Liver (tissue), 3 donors: ENCODE results near the gene KIRREL3.

Experiments used
- EGR1 ChIP-seq, 2 donors: IDR thresholded peaks; 2 replicates each; pipeline ENCODE4 v1.6.1; 2016 to 2018; ENCODE audit warnings: antibody characterized with exemption in 2 of 2, low read depth in 2 of 2
- FOXA2 ChIP-seq: IDR thresholded peaks from 2 replicates; pipeline ENCODE4 v1.6.1; 2016; ENCODE audit warnings: antibody characterized with exemption
- GABPA ChIP-seq, 2 donors: IDR thresholded peaks in 1 of 2; conservative IDR thresholded peaks in 1 of 2; 2 replicates each; pipeline ENCODE4 v1.6.1; 2016; ENCODE audit warnings: antibody characterized with exemption in 2 of 2, mild to moderate bottlenecking in 1 of 2, moderate library complexity in 1 of 2
- SP1 ChIP-seq: IDR thresholded peaks from 2 replicates; pipeline ENCODE4 v1.6.1; 2018; ENCODE audit warnings: antibody characterized with exemption, mild to moderate bottlenecking
- TAF1 ChIP-seq: conservative IDR thresholded peaks from 2 replicates; pipeline ENCODE4 v1.6.1; 2016; ENCODE audit warnings: antibody characterized with exemption, mild to moderate bottlenecking
- YY1 ChIP-seq: IDR thresholded peaks from 2 replicates; pipeline ENCODE4 v1.6.1; 2016; ENCODE audit warnings: antibody characterized with exemption, mild to moderate bottlenecking
- TF ChIP-seq, protein P1 (sequence below): fragments of 150-350 bp; IDR thresholded peaks from 2 replicates; pipeline ENCODE4 v1.5.1; 2017; ENCODE audit warnings: improper control_type of control experiment, low read depth, low read length; ENCODE audit not compliant: missing input control
- TF ChIP-seq, protein P2 (sequence below): IDR thresholded peaks from 2 replicates; pipeline ENCODE4 v1.6.1; 2016; ENCODE audit warnings: antibody characterized with exemption
- TF ChIP-seq, protein P3 (sequence below): IDR thresholded peaks from 2 replicates; pipeline ENCODE4 v1.6.1; 2016; ENCODE audit warnings: antibody characterized with exemption
- TF ChIP-seq, protein P4 (sequence below): IDR thresholded peaks from 2 replicates; pipeline ENCODE4 v1.6.1; 2016; ENCODE audit warnings: antibody characterized with exemption
- donor health status: healthy.
- donor health status: healthy.

DNA sequence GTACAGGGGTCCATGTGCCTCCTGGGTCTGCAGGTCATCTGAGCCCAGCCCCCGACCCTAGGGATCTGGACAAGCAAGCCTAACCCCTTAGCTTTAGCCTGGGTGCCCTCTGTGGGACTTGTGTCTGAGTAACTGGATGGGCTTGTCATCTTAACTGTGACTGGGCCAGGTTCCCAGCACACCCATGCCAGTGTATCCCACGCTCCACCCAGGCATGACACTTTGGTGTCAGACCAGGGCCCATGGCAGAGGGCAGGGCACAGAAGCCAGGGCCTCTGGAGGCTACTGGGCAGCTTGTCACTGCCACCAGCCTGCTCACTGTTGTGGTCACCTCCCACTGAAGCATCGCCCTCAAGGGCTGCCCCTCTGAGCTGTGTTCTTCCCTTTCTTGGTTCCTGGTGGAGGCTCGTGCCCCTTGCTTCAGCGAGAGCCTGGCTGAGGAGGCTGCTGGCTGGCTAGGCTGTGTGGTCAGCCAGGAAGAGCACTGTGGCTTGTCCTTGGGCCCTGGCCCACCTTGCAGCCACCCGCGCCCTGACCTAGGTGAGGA lies 564.3 kb downstream of the KIRREL3 start:
- TF ChIP-seq GABPA (IDR thresholded peaks at IDR 0.05 in 1 of 2, conservative IDR thresholded peaks at IDR 0.05 in 1 of 2) = no peak
- TF ChIP-seq, protein P1, sequence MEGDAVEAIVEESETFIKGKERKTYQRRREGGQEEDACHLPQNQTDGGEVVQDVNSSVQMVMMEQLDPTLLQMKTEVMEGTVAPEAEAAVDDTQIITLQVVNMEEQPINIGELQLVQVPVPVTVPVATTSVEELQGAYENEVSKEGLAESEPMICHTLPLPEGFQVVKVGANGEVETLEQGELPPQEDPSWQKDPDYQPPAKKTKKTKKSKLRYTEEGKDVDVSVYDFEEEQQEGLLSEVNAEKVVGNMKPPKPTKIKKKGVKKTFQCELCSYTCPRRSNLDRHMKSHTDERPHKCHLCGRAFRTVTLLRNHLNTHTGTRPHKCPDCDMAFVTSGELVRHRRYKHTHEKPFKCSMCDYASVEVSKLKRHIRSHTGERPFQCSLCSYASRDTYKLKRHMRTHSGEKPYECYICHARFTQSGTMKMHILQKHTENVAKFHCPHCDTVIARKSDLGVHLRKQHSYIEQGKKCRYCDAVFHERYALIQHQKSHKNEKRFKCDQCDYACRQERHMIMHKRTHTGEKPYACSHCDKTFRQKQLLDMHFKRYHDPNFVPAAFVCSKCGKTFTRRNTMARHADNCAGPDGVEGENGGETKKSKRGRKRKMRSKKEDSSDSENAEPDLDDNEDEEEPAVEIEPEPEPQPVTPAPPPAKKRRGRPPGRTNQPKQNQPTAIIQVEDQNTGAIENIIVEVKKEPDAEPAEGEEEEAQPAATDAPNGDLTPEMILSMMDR = no peak
- TF ChIP-seq, protein P2, sequence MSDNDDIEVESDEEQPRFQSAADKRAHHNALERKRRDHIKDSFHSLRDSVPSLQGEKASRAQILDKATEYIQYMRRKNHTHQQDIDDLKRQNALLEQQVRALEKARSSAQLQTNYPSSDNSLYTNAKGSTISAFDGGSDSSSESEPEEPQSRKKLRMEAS = no peak
- TF ChIP-seq TAF1 = no peak
- TF ChIP-seq, protein P3, sequence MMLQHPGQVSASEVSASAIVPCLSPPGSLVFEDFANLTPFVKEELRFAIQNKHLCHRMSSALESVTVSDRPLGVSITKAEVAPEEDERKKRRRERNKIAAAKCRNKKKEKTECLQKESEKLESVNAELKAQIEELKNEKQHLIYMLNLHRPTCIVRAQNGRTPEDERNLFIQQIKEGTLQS = no peak
- no peak for TF ChIP-seq FOXA2
- TF ChIP-seq YY1 = no peak
- TF ChIP-seq, protein P4, sequence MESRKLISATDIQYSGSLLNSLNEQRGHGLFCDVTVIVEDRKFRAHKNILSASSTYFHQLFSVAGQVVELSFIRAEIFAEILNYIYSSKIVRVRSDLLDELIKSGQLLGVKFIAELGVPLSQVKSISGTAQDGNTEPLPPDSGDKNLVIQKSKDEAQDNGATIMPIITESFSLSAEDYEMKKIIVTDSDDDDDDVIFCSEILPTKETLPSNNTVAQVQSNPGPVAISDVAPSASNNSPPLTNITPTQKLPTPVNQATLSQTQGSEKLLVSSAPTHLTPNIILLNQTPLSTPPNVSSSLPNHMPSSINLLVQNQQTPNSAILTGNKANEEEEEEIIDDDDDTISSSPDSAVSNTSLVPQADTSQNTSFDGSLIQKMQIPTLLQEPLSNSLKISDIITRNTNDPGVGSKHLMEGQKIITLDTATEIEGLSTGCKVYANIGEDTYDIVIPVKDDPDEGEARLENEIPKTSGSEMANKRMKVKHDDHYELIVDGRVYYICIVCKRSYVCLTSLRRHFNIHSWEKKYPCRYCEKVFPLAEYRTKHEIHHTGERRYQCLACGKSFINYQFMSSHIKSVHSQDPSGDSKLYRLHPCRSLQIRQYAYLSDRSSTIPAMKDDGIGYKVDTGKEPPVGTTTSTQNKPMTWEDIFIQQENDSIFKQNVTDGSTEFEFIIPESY = no peak
- TF ChIP-seq EGR1 (IDR thresholded peaks at IDR 0.05; ENCODE audit: low read depth in 2 of 2) = no peak
- TF ChIP-seq SP1 = no peak
